Neural progenitor cell (in vitro differentiated cells): ENCODE data around the gene ITGA11. TPM values are rescaled to one million over a fixed set of nuclear protein-coding genes. Genes with fewer than 3 reads are reported as not detected.

Experiments
- DNase-seq: peaks from one replicate; pipeline ENCODE4 v3.0.0-alpha.2; 2016; ENCODE audit warnings: low spot score
- H2AFZ ChIP-seq: fragments of 200-600 bp; sonication (generic); replicated peaks from 2 replicates; pipeline ENCODE4 v1.6.1; 2016; ENCODE audit warnings: antibody characterized with exemption
- H3F3A ChIP-seq: fragments of 200-600 bp; sonication (generic); 2 replicates; pipeline ENCODE4 v1.6.1; 2016; ENCODE audit warnings: antibody characterized with exemption, low read depth
- H3K27ac ChIP-seq: fragments of 200-600 bp; sonication (generic); 2 replicates; pipeline ENCODE4 v1.5.1; 2016; ENCODE audit warnings: mild to moderate bottlenecking
- H3K27me3 ChIP-seq: fragments of 200-600 bp; sonication (generic); 2 replicates; pipeline ENCODE4 v1.6.1; 2016; ENCODE audit warnings: mild to moderate bottlenecking, moderate library complexity
- H3K36me3 ChIP-seq: fragments of 200-600 bp; sonication (generic); 2 replicates; pipeline ENCODE4 v1.5.1; 2016
- H3K4me1 ChIP-seq: fragments of 200-600 bp; sonication (generic); 2 replicates; pipeline ENCODE4 v1.6.1; 2016; ENCODE audit warnings: mixed run types
- H3K4me2 ChIP-seq: fragments of 200-600 bp; sonication (generic); 2 replicates; pipeline ENCODE4 v1.6.1; 2016
- H3K4me3 ChIP-seq: fragments of 200-600 bp; sonication (generic); 2 replicates; pipeline ENCODE4 v1.5.1; 2016
- H3K79me2 ChIP-seq: fragments of 200-600 bp; sonication (generic); 2 replicates; pipeline ENCODE4 v1.6.1; 2016; ENCODE audit warnings: low read depth
- H3K9ac ChIP-seq: fragments of 200-600 bp; sonication (generic); 2 replicates; pipeline ENCODE4 v1.6.1; 2016
- H3K9me3 ChIP-seq: fragments of 200-600 bp; sonication (generic); 2 replicates; pipeline ENCODE4 v1.5.1; 2016; ENCODE audit warnings: low read depth
- H4K20me1 ChIP-seq: fragments of 200-600 bp; sonication (generic); 2 replicates; pipeline ENCODE4 v1.6.1; 2016; ENCODE audit warnings: low read depth
- H3K27ac Mint-ChIP-seq: 3 replicates; pipeline ENCODE4 v1.8.0; 2021; ENCODE audit warnings: mixed read lengths
- H3K27me3 Mint-ChIP-seq: 2 replicates; pipeline ENCODE4 v1.8.0; 2022; ENCODE audit warnings: low read depth, mild to moderate bottlenecking, inconsistent platforms, moderate library complexity, mixed read lengths; ENCODE audit not compliant: insufficient read depth
- H3K36me3 Mint-ChIP-seq: 3 replicates; pipeline ENCODE4 v1.8.0; 2021; ENCODE audit warnings: mixed read lengths
- H3K4me1 Mint-ChIP-seq: 3 replicates; pipeline ENCODE4 v1.8.0; 2021; ENCODE audit warnings: mixed read lengths
- H3K4me3 Mint-ChIP-seq: 3 replicates; pipeline ENCODE4 v1.8.0; 2021; ENCODE audit warnings: mild to moderate bottlenecking, moderate library complexity, mixed read lengths
- H3K9me3 Mint-ChIP-seq: 3 replicates; pipeline ENCODE4 v1.8.0; 2020; ENCODE audit warnings: mixed read lengths
- EZH2 ChIP-seq: fragments of 200-600 bp; sonication (generic); IDR thresholded peaks from 2 replicates; pipeline ENCODE4 v1.6.1; 2017; ENCODE audit warnings: antibody characterized with exemption, mild to moderate bottlenecking, moderate library complexity
- EZH2phosphoT487 ChIP-seq: fragments of 200-600 bp; sonication (generic); IDR thresholded peaks from 2 replicates; pipeline ENCODE4 v1.6.1; 2017; ENCODE audit warnings: antibody characterized with exemption
- total RNA-seq: library from RNA; depleted of rRNA; stranded (reverse); fragments of >200 nt; gene quantifications from 2 replicates; pipeline ENCODE4 v1.2.3, GENCODE V29; 2015; ENCODE audit warnings: low replicate concordance
- TF ChIP-seq, protein P1 (sequence below): fragments of 200-600 bp; sonication (generic); IDR thresholded peaks from 2 replicates; pipeline ENCODE4 v1.5.1; 2017; ENCODE audit warnings: antibody characterized with exemption, mild to moderate bottlenecking

ITGA11 gene
- total RNA-seq, 1 donor from 2014 or later: not detected

DNA sequence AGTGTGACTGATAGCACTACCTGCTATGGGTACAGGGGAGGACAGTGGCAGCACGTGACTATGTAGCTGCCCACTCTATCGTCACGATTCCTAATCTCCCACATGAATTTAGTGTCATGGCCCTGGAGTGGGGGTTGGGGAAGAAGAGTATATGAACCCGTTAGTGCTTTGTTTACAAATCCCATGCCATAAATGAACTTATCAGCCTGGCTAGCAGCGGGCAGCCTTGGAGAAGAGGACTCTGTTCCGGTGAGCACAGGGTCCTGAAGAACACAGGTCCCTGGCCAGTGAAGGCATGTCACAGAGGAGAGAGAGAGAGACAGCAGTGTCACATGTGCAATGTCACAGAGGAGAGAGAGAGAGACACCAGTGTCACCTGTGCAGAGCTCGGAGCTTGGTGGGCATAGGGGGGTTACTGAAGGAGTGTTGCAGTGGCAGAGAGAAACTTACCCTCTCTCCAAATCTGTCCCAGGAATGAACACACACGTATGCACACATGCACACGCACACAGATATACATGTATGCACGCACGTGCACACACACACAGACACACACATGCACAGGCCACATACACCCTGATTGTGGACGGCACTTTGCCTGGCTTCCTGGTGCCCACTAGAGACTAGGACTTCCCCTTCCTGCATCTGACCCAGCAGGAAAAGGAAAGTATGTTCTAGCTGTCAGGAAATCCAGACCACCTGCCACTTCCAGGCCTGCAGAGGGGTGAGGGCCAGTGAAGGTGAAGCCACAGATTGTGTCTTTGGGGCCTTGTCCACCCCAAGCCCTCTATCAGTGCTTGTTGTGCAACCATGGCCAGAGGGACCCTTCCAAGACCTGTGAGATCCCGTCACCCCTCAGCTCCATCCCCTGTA lies 26.3 kb downstream of the ITGA11 start:
- Histone ChIP-seq H3K4me2 (no peak overlapping the region), H3K9ac (no peak overlapping the region), H3K27ac (no peak overlapping the region), H3K4me3 (no peak overlapping the region), H3K27me3 (no peaks in the 10 kb centered on the region), H3K9me3 (no peaks in the 10 kb centered on the region), H4K20me1 (no peaks in the 10 kb centered on the region), H3K79me2 (no peaks in the 10 kb centered on the region), H3F3A (peaks cover 7% of the 10 kb centered on the region), H3K4me1 (no peaks in the 10 kb centered on the region), H3K36me3 (no peaks in the 10 kb centered on the region), H2AFZ (no peak overlapping the region)
- no peak for DNase-seq
- H3K9me3 Mint-ChIP-seq: no peaks in the 10 kb centered on the region
- no peak overlapping the region for H3K4me3 Mint-ChIP-seq
- peaks cover 2% of the 10 kb centered on the region for H3K27me3 Mint-ChIP-seq
- no peaks in the 10 kb centered on the region for H3K36me3 Mint-ChIP-seq
- no peaks in the 10 kb centered on the region for H3K4me1 Mint-ChIP-seq
- H3K27ac Mint-ChIP-seq: no peak overlapping the region
- TF ChIP-seq EZH2 (no peak), EZH2phosphoT487 (no peak)
- TF ChIP-seq, protein P1, sequence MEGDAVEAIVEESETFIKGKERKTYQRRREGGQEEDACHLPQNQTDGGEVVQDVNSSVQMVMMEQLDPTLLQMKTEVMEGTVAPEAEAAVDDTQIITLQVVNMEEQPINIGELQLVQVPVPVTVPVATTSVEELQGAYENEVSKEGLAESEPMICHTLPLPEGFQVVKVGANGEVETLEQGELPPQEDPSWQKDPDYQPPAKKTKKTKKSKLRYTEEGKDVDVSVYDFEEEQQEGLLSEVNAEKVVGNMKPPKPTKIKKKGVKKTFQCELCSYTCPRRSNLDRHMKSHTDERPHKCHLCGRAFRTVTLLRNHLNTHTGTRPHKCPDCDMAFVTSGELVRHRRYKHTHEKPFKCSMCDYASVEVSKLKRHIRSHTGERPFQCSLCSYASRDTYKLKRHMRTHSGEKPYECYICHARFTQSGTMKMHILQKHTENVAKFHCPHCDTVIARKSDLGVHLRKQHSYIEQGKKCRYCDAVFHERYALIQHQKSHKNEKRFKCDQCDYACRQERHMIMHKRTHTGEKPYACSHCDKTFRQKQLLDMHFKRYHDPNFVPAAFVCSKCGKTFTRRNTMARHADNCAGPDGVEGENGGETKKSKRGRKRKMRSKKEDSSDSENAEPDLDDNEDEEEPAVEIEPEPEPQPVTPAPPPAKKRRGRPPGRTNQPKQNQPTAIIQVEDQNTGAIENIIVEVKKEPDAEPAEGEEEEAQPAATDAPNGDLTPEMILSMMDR: no peak

DNA sequence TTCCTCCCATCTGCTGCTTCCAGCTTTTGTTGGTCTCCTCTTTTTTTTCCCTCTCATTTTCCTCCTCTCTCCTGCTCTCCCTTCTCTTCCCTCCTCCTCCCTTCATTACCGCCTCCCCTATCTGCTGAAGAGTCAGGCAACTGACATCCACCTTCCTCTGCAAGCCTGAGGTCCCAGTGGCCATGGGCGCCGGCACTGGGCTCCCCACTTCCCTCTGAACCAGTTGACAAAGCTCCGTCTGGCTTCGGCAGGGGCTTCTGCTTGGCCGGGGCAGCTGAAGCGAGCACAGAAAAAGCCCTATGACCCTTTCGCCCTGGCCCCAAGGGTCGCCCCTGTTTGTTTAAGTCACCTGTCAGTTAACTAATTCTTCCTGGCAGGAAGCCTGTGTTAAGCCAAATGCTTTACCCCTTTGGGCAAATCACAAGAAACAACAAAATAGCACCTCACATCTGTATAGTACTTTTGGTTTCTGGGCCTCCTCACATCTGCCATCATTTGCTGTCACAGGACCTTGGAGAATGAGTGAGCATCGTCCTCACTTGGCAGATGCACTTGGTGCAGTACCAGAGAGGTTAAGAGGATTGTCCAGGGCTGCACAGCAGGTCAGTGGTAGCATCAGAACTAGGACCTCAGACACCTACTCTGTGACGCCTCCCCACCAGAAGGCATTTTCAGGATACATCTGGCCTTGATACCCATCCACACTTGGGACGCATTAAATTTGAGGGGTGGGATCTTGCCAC lies 27.7 kb downstream of the ITGA11 start:
- TF ChIP-seq EZH2 (no peak), EZH2phosphoT487 (no peak)
- TF ChIP-seq, protein P1: no peak
- no peak overlapping the region for H3K4me3 ChIP-seq
- no peak overlapping the region for H3K27ac Mint-ChIP-seq
- H3F3A ChIP-seq: peaks cover 19% of the 10 kb centered on the region
- H3K36me3 Mint-ChIP-seq: no peaks in the 10 kb centered on the region
- peaks cover 2% of the 10 kb centered on the region for H3K27me3 Mint-ChIP-seq
- no peak overlapping the region for H3K9ac ChIP-seq
- no peak overlapping the region for H3K4me2 ChIP-seq
- H3K4me1 ChIP-seq: no peaks in the 10 kb centered on the region
- H4K20me1 ChIP-seq: no peaks in the 10 kb centered on the region
- H3K4me3 Mint-ChIP-seq: no peak overlapping the region
- no peaks in the 10 kb centered on the region for H3K27me3 ChIP-seq
- H3K9me3 ChIP-seq: no peaks in the 10 kb centered on the region
- DNase-seq: no peak
- H3K36me3 ChIP-seq: no peaks in the 10 kb centered on the region
- no peaks in the 10 kb centered on the region for H3K9me3 Mint-ChIP-seq
- no peaks in the 10 kb centered on the region for H3K4me1 Mint-ChIP-seq
- no peak overlapping the region for H3K27ac ChIP-seq
- H2AFZ ChIP-seq: no peak overlapping the region
- H3K79me2 ChIP-seq: no peaks in the 10 kb centered on the region

DNA sequence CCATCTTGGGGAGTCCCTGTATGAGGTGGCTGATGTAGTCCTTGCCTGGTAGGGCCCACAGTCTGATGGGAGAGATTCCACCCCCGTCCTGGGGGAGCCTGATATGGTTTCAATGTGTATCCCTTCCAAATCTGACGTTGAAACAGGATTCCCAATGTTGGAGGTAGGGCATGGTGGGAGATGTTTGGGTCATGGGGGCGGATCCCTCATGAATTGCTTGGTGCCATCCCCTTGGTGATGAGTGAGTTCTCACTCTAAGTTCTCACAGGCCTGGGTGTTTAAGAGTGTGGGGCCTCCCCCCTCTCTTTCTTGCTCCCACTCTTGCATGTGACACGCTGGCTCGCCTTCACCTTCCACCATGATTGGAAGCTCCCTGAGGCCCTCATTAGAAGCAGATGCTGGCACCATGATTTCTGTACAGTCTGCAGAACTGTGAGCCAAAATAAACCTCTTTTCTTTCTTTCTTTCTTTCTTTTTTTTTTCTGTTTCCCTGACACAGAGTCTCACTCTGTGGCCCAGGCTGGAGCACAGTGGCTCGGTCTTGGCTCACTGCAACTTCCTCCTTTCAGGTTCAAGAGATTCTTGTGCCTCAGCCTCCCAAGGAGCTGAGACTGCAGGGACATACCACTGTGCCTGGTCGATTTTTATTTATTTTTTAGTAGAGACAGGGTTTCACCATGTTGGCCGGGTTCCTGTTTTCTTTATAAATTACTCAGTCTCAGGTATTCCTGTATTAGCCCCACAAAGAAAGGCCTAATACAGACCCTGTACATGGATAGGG lies 28.6 kb downstream of the ITGA11 start:
- Histone ChIP-seq H3K9me3 (no peaks in the 10 kb centered on the region), H3K27ac (no peak overlapping the region), H3K4me1 (no peaks in the 10 kb centered on the region), H3K27me3 (no peaks in the 10 kb centered on the region), H3K9ac (no peak overlapping the region), H3K79me2 (no peaks in the 10 kb centered on the region), H3K4me2 (no peak overlapping the region), H3K4me3 (no peak overlapping the region), H3F3A (peaks cover 25% of the 10 kb centered on the region), H4K20me1 (no peaks in the 10 kb centered on the region), H2AFZ (no peak overlapping the region), H3K36me3 (no peaks in the 10 kb centered on the region)
- no peak for DNase-seq
- no peak overlapping the region for H3K27ac Mint-ChIP-seq
- no peak for TF ChIP-seq EZH2phosphoT487
- TF ChIP-seq, protein P1: no peak
- no peak for TF ChIP-seq EZH2
- H3K4me3 Mint-ChIP-seq: no peak overlapping the region
- H3K9me3 Mint-ChIP-seq: peaks cover 2% of the 10 kb centered on the region
- no peaks in the 10 kb centered on the region for H3K4me1 Mint-ChIP-seq
- H3K36me3 Mint-ChIP-seq: no peaks in the 10 kb centered on the region
- H3K27me3 Mint-ChIP-seq: no peaks in the 10 kb centered on the region
